SK-N-SH (cell line): ENCODE measurements around the gene PPP3CB. TPM values are rescaled to one million over a fixed set of nuclear protein-coding genes. Genes with fewer than 3 reads are reported as not detected.

Experiments
- CTCF ChIA-PET: fragments of 300-600, 350-600 bp; formaldehyde crosslinking; extraction: SDS; loops from one replicate; lab custom pipeline; 2021; lab: Yijun Ruan, JAX
- POLR2A ChIA-PET: fragments of 350-600 bp; sonication (Branson Sonifier 250); formaldehyde crosslinking; extraction: SDS; loops from one replicate; lab custom pipeline; 2020; ENCODE audit warnings: antibody characterized with exemption, inconsistent platforms; lab: Yijun Ruan, JAX
- DNase-seq: peaks from one replicate; pipeline ENCODE4 v3.0.0; 2012
- H2AFZ ChIP-seq: fragments of 200-600 bp; sonication (generic); 2 replicates; pipeline ENCODE4 v1.8.1; 2016; ENCODE audit warnings: antibody characterized with exemption, mild to moderate bottlenecking, low read depth
- H3F3A ChIP-seq: fragments of 200-600 bp; sonication (generic); replicated peaks from 2 replicates; pipeline ENCODE3; 2016; ENCODE audit warnings: antibody characterized with exemption, mild to moderate bottlenecking; ENCODE audit not compliant: insufficient read depth
- H3K27ac ChIP-seq, 2 experiments: fragments of 200-500 bp in 1 of 2; fragments of 200-600 bp in 1 of 2; sonication (Bioruptor generic) in 1 of 2; sonication (generic), shearing (Covaris generic) in 1 of 2; 2 replicates each; pipeline versions ENCODE4 v1.5.1 to v1.6.1; 2014 to 2016; ENCODE audit warnings: low read depth in 2 of 2, inconsistent platforms in 1 of 2, low read length in 1 of 2, mild to moderate bottlenecking in 1 of 2, mixed read lengths in 1 of 2
- H3K27me3 ChIP-seq: fragments of 200-600 bp; sonication (generic), shearing (Covaris generic); 2 replicates; pipeline ENCODE4 v1.6.1; 2016; ENCODE audit warnings: mixed run types; ENCODE audit not compliant: insufficient read depth
- H3K36me3 ChIP-seq, 2 experiments: fragments of 200-500 bp in 1 of 2; fragments of 200-600 bp in 1 of 2; sonication (Bioruptor generic) in 1 of 2; sonication (generic) in 1 of 2; replicated peaks in 1 of 2; 2 replicates each; pipeline versions ENCODE3 to v1.5.1; 2014 to 2016; ENCODE audit warnings: low read length in 1 of 2, mild to moderate bottlenecking in 1 of 2; ENCODE audit not compliant: insufficient read depth in 2 of 2, control insufficient read depth in 1 of 2
- H3K4me1 ChIP-seq, 2 experiments: fragments of 200-500 bp in 1 of 2; fragments of 200-600 bp in 1 of 2; sonication (Bioruptor generic) in 1 of 2; sonication (generic), shearing (Covaris generic) in 1 of 2; 2 replicates each; pipeline versions ENCODE4 v1.5.1 to v1.6.1; 2014 to 2016; ENCODE audit warnings: low read depth in 1 of 2, low read length in 1 of 2, mixed run types in 1 of 2; ENCODE audit not compliant: insufficient read depth in 2 of 2, control insufficient read depth in 1 of 2
- H3K4me2 ChIP-seq: fragments of 200-600 bp; sonication (generic), shearing (Covaris generic); 2 replicates; pipeline ENCODE4 v1.6.1; 2017; ENCODE audit warnings: mixed run types
- H3K4me3 ChIP-seq, 2 experiments: fragments of 200-500 bp in 1 of 2; fragments of 200-600 bp in 1 of 2; sonication (Bioruptor generic) in 1 of 2; sonication (generic), shearing (Covaris generic) in 1 of 2; 2 replicates each; pipeline versions ENCODE4 v1.5.1 to v1.8.1; 2014 to 2016; ENCODE audit warnings: low read depth in 2 of 2, inconsistent platforms in 1 of 2, low read length in 1 of 2, mild to moderate bottlenecking in 1 of 2, mixed read lengths in 1 of 2, moderate library complexity in 1 of 2
- H3K79me2 ChIP-seq: fragments of 200-600 bp; sonication (generic); 2 replicates; pipeline ENCODE4 v1.8.1; 2017; ENCODE audit warnings: mild to moderate bottlenecking; ENCODE audit not compliant: insufficient read depth
- H3K9ac ChIP-seq: fragments of 200-600 bp; sonication (generic); 2 replicates; pipeline ENCODE4 v1.6.1; 2017; ENCODE audit warnings: mixed run types
- H3K9me2 ChIP-seq: fragments of 200-600 bp; sonication (generic); 2 replicates; pipeline ENCODE4 v1.6.1; 2017; ENCODE audit warnings: mixed run types
- H3K9me3 ChIP-seq: fragments of 200-600 bp; sonication (generic); 2 replicates; pipeline ENCODE4 v1.6.1; 2017; ENCODE audit warnings: mixed run types, mild to moderate bottlenecking, moderate library complexity
- H4K20me1 ChIP-seq: fragments of 200-600 bp; sonication (generic); 2 replicates; pipeline ENCODE4 v1.6.1; 2017; ENCODE audit warnings: mild to moderate bottlenecking, mixed run types; ENCODE audit not compliant: insufficient read depth
- CTCF ChIP-seq: fragments of 200-600 bp; sonication (generic); IDR thresholded peaks from 2 replicates; pipeline ENCODE4 v1.6.1; 2017; ENCODE audit warnings: antibody characterized with exemption, mild to moderate bottlenecking, moderate library complexity
- FOSL2 ChIP-seq: IDR thresholded peaks from 2 replicates; pipeline ENCODE4 v1.4.0; 2012; ENCODE audit warnings: low read depth, mild to moderate bottlenecking, moderate library complexity, borderline replicate concordance
- FOXJ3 ChIP-seq: sonication (generic); formaldehyde crosslinking; IDR thresholded peaks from 2 replicates; pipeline ENCODE4 v1.5.1; 2020; ENCODE audit warnings: mild to moderate bottlenecking, missing genetic modification reagents
- FOXM1 ChIP-seq: IDR thresholded peaks from 2 replicates; pipeline ENCODE4 v1.4.0; 2012; ENCODE audit warnings: low read depth, mild to moderate bottlenecking
- GATA2 ChIP-seq: sonication (generic); formaldehyde crosslinking; IDR thresholded peaks from 2 replicates; pipeline ENCODE4 v1.5.0; 2020; ENCODE audit warnings: mild to moderate bottlenecking, missing genetic modification reagents
- IRF3 ChIP-seq: fragments of 150-350 bp; IDR thresholded peaks from 2 replicates; pipeline ENCODE4 v1.6.1; 2016; ENCODE audit warnings: mild to moderate bottlenecking, low read depth, low read length
- MEF2A ChIP-seq: IDR thresholded peaks from 2 replicates; pipeline ENCODE4 v1.4.0; 2012; ENCODE audit warnings: low read depth, borderline replicate concordance
- MXI1 ChIP-seq: IDR thresholded peaks from 2 replicates; pipeline ENCODE4 v1.6.1; 2012; ENCODE audit warnings: mild to moderate bottlenecking, low read depth, low read length, improper control_type of control experiment
- NFIC ChIP-seq: IDR thresholded peaks from 2 replicates; pipeline ENCODE4 v1.4.0; 2012; ENCODE audit warnings: borderline replicate concordance
- NRF1 ChIP-seq: IDR thresholded peaks from 2 replicates; pipeline ENCODE4 v1.6.1; 2012; ENCODE audit warnings: low read depth, mild to moderate bottlenecking, low read length
- POLR2AphosphoS5 ChIP-seq: IDR thresholded peaks from 2 replicates; pipeline ENCODE4 v1.6.1; 2012; ENCODE audit warnings: low read depth, low read length
- RAD21 ChIP-seq: IDR thresholded peaks from 2 replicates; pipeline ENCODE4 v1.6.1; 2012; ENCODE audit warnings: mild to moderate bottlenecking, low read length
- REST ChIP-seq: IDR thresholded peaks from 2 replicates; pipeline ENCODE4 v1.6.1; 2012; ENCODE audit warnings: mild to moderate bottlenecking, low read depth, low read length, moderate library complexity
- RFX5 ChIP-seq: IDR thresholded peaks from 2 replicates; pipeline ENCODE4 v1.6.1; 2012; ENCODE audit warnings: mild to moderate bottlenecking, improper control_type of control experiment, low read length
- SIN3A ChIP-seq: IDR thresholded peaks from 2 replicates; pipeline ENCODE4 v1.6.1; 2012; ENCODE audit warnings: low read depth, mild to moderate bottlenecking, low read length, moderate library complexity, borderline replicate concordance
- SMC3 ChIP-seq: IDR thresholded peaks from 2 replicates; pipeline ENCODE4 v1.6.1; 2012; ENCODE audit warnings: low read depth, low read length, improper control_type of control experiment
- TAF1 ChIP-seq: IDR thresholded peaks from 2 replicates; pipeline ENCODE4 v1.6.1; 2012; ENCODE audit warnings: low read depth, mild to moderate bottlenecking, low read length, moderate library complexity, borderline replicate concordance
- TCF12 ChIP-seq: IDR thresholded peaks from 2 replicates; pipeline ENCODE4 v1.4.0; 2012
- YY1 ChIP-seq: IDR thresholded peaks from 2 replicates; pipeline ENCODE4 v1.4.0; 2012; ENCODE audit warnings: low read depth, mild to moderate bottlenecking
- WGBS: methylation state at CpG from one replicate; pipeline ENCODE4 v1.1.6; 2017; ENCODE audit warnings: low lambda C conversion rate; 5-methylcytosine and 5-hydroxymethylcytosine counted together
- polyA plus RNA-seq, 3 experiments: library from polyadenylated mRNA; depleted of rRNA; stranded (reverse); fragments of >200 nt; gene quantifications; 2 replicates each; pipeline ENCODE4 v1.2.3, GENCODE V29; 2012

The PPP3CB gene
- polyA plus RNA-seq, 1 of the 3 experiments (the other 2 are of a cell fraction): 14.5 TPM

GRCh38 chr10:73413108-73413527 lies 82.7 kb downstream of the PPP3CB start:
- Histone ChIP-seq H3F3A (peaks cover 8% of the 10 kb centered on the region), H3K36me3 (peaks cover 0 to 13% of the 10 kb centered on the region in 2 experiments), H3K9me2 (no peaks in the 10 kb centered on the region), H3K4me3 (peak overlapping the region; percentile 74 to 83), H3K9ac (peak overlapping the region; percentile 95), H3K27me3 (no peaks in the 10 kb centered on the region), H4K20me1 (peaks cover 22% of the 10 kb centered on the region), H3K9me3 (no peaks in the 10 kb centered on the region), H3K79me2 (peaks cover 57% of the 10 kb centered on the region), H3K27ac (peak overlapping the region; percentile 80 to 88), H2AFZ (peak overlapping the region; percentile 41), H3K4me1 (peaks cover 7 to 8% of the 10 kb centered on the region in 2 experiments; a peak in 1 of 4 replicates), H3K4me2 (peak overlapping the region; percentile 87)
- ChIA-PET CTCF (interaction anchor here (1.0 to 1.6 kb wide), 3 partner anchors 19 to 161 kb away, joined by 3 to 4 read pairs (median 3); no protein-coding TSS in a partner anchor), POLR2A (interaction anchor here (1.3 kb wide), 1 partner anchor 161 kb away, joined by 5 read pairs; no protein-coding TSS in a partner anchor)
- TF ChIP-seq NFIC (no peak), FOXM1 (no peak), IRF3 (no peak), REST (no peak), RAD21 (no peak), YY1 (no peak), NRF1 (no peak)
- DNase-seq: peak; percentile 48
- 3% methylated on average over 9 of the region's 9 CpGs for WGBS

DNA sequence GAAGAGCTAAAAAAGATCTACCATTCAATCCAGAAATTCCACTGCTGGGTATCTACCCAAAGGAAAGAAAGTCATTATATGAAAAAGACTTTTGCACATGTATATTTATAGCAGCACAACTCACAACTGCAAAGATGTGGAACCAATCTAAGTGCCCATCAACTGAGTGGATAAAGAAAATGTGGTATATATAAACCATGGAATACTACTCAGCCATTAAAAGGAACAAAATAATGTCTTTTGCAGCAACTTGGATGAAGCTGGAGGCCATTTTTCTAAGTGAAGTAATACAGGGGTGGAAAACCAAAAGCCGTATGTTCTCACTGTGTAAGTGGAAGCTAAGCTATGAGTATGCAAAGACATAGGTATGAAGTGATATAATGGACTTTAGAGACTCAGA lies 84.9 kb downstream of the PPP3CB start:
- Histone ChIP-seq H3K4me2 (no peak overlapping the region), H3K36me3 (peaks cover 3 to 24% of the 10 kb centered on the region in 2 experiments), H3K27ac (no peak overlapping the region), H3K9ac (no peak overlapping the region), H4K20me1 (peaks cover 44% of the 10 kb centered on the region), H2AFZ (no peak overlapping the region), H3K4me1 (peaks cover 7 to 8% of the 10 kb centered on the region in 2 experiments; a peak in 1 of 4 replicates), H3K9me3 (no peaks in the 10 kb centered on the region), H3F3A (peaks cover 8% of the 10 kb centered on the region), H3K9me2 (no peaks in the 10 kb centered on the region), H3K27me3 (no peaks in the 10 kb centered on the region), H3K4me3 (no peak overlapping the region), H3K79me2 (peaks cover 79% of the 10 kb centered on the region)
- no peak for DNase-seq
- ChIA-PET CTCF (no interaction called here), POLR2A (no interaction called here)
- 96% methylated on average over 1 of the region's 1 CpG for WGBS
- TF ChIP-seq TCF12: no peak
- TF ChIP-seq MXI1: no peak
- no peak for TF ChIP-seq FOXJ3 (CRISPR knock-in tag)
- no peak for TF ChIP-seq SMC3
- no peak for TF ChIP-seq POLR2AphosphoS5
- no peak for TF ChIP-seq REST
- no peak for TF ChIP-seq TAF1
- TF ChIP-seq CTCF: no peak
- TF ChIP-seq SIN3A: no peak
- TF ChIP-seq FOSL2: no peak
- TF ChIP-seq GATA2 (CRISPR knock-in tag): no peak
- TF ChIP-seq MEF2A: no peak
- no peak for TF ChIP-seq RFX5
